Ovary (tissue), 9 donors: ENCODE results near the gene RASA3. TPM values are rescaled to one million over a fixed set of nuclear protein-coding genes. Genes with fewer than 3 reads are reported as not detected.
"Not testable (repeated sequence)": the region's sequence is repeated elsewhere in the genome, so short reads cannot be mapped to it uniquely, and the experiment has no call there.

ENCODE experiments used
- DNase-seq, 5 donors: peaks; one replicate each; pipeline ENCODE4 v3.0.0-alpha.2; 2019 to 2020
- H3K27ac ChIP-seq, 2 donors: fragments of 200-600 bp; one replicate each; pipeline versions ENCODE4 v1.5.1 to v1.8.0; 2019 to 2022
- H3K27me3 ChIP-seq: fragments of 200-600 bp; one replicate; pipeline ENCODE4 v1.8.0; 2022
- H3K36me3 ChIP-seq: fragments of 200-600 bp; sonication (generic); one replicate; pipeline ENCODE4 v1.5.1; 2019
- H3K4me1 ChIP-seq: one replicate; pipeline ENCODE4 v1.8.1; 2013; ENCODE audit warnings: mild to moderate bottlenecking, moderate library complexity; ENCODE audit not compliant: insufficient read depth
- H3K4me3 ChIP-seq: fragments of 200-600 bp; sonication (generic); one replicate; pipeline ENCODE4 v1.5.1; 2017
- H3K9me3 ChIP-seq, 2 donors: fragments of 200-600 bp in 1 of 2; sonication (generic) in 1 of 2; one replicate each; pipeline versions ENCODE4 v1.5.1 to v1.8.1; 2013 to 2019; ENCODE audit warnings: mild to moderate bottlenecking in 1 of 2, moderate library complexity in 1 of 2
- CTCF ChIP-seq, 3 donors: fragments of 450-650 bp in 2 of 3; fragments of 200-600 bp in 1 of 3; IDR thresholded peaks; one replicate each; pipeline versions ENCODE4 v1.5.1 to v1.8.0; 2016 to 2022; ENCODE audit warnings: antibody characterized with exemption in 3 of 3, mild to moderate bottlenecking in 1 of 3
- EP300 ChIP-seq: sonication (generic); formaldehyde crosslinking; IDR thresholded peaks from one replicate; pipeline ENCODE4 v1.6.1; 2017; ENCODE audit warnings: antibody characterized with exemption
- POLR2A ChIP-seq: fragments of 450-650 bp; IDR thresholded peaks from one replicate; pipeline ENCODE4 v1.6.1; 2017; ENCODE audit warnings: antibody characterized with exemption, mild to moderate bottlenecking, moderate library complexity
- WGBS, 3 donors: extraction: QIAGEN DNeasy Blood & Tissue Kit in 1 of 3; methylation state at CpG; one replicate each; pipeline versions ENCODE4 v1.1.5 to v1.1.7; 2013 to 2017; 5-methylcytosine and 5-hydroxymethylcytosine counted together
- intact Hi-C, 4 donors: fragments of 100-400 bp; cut with DNase I; formaldehyde crosslinking; loops; one replicate each; pipeline versions ENCODE4 v1.11.0 to v1.15.1; 2022 to 2023
- polyA plus RNA-seq, 2 donors: library from polyadenylated mRNA; stranded (reverse); fragments of 200-250 nt in 1 of 2; fragments of 350-450 nt in 1 of 2; fragmentation: Illumina TruSeq in 1 of 2; extraction: RNeasy Lipid Tissue Mini Kit (QIAGEN cat#74804) in 1 of 2; gene quantifications; one replicate each; pipeline ENCODE4 v1.2.3, GENCODE V29; 2013 to 2014
- total RNA-seq, 7 donors: library from RNA; depleted of rRNA in 2 of 7; stranded (reverse); fragments of >200 nt in 2 of 7; fragmentation: NEBNext Ultra II Directional in 3 of 7; extraction: Animal tissue kit (Norgen Biotek cat#: 25700) in 3 of 7; gene quantifications; one replicate each; pipeline versions ENCODE4 v1.1.0 to v1.2.4, GENCODE V29; 2016 to 2023
- donor health status: DM: no; HTN: no; CAD: no; lungs with moderate emphysema.
- donor health status: DM: no; HTN: no; CAD: no.
- donor health status: Bipolar disorder and iron deficiency.
- donor health status: DM: yes; HTN: yes; CAD: no.
- donor health status: DM: no; HTN: no; CAD: no.
- donor health status: DM: yes; HTN: yes; CAD: no.

The RASA3 gene
- total and polyA plus RNA-seq, 9 donors = 5.4 to 16.9 (median 9.4) TPM

GRCh38 chr13:114115796-114116195, 16.6 kb downstream of the RASA3 start:
- intact Hi-C loops = no loop called here
- WGBS, 3 donors = 75 to 82% (median 82%) methylated on average over 13 of the region's 13 CpGs
- Histone ChIP-seq H3K27ac (no peak overlapping the region), H3K4me3 (no peak overlapping the region), H3K27me3 (no peaks in the 10 kb centered on the region), H3K36me3 (no peaks in the 10 kb centered on the region), H3K9me3 (no peaks in the 10 kb centered on the region), H3K4me1 (peaks cover 2% of the 10 kb centered on the region)
- TF ChIP-seq CTCF (IDR thresholded peaks at IDR 0.05) (no peak), POLR2A (no peak), EP300 (no peak)
- DNase-seq = peak in 3 of 5 donors; percentile 11 to 22 (median 11)

- intact Hi-C loops = no loop called here
- no peak overlapping the region for H3K4me3 ChIP-seq
- no peaks in the 10 kb centered on the region for H3K36me3 ChIP-seq
- no peaks in the 10 kb centered on the region for H3K9me3 ChIP-seq
- no peaks in the 10 kb centered on the region for H3K27me3 ChIP-seq
- DNase-seq = peak in 3 of 5 donors; percentile 17 to 33 (median 23)
- TF ChIP-seq EP300 (no peak), POLR2A (no peak), CTCF (IDR thresholded peaks at IDR 0.05) (no peak)
- H3K4me1 ChIP-seq = peaks cover 2% of the 10 kb centered on the region
- 75 to 81% (median 78%) methylated on average over 25 of the region's 25 CpGs for WGBS, 3 donors
- H3K27ac ChIP-seq = no peak overlapping the region
Measured at GRCh38 chr13:114115191-114115671, 17.2 kb downstream of the RASA3 start.

- H3K4me1 ChIP-seq, H3K4me3 ChIP-seq, intact Hi-C loops, H3K36me3 ChIP-seq, H3K27me3 ChIP-seq, H3K27ac ChIP-seq, H3K9me3 ChIP-seq: not testable (repeated sequence)
- 85 to 90% (median 87%) methylated on average over 12 of the region's 12 CpGs for WGBS, 3 donors
- DNase-seq = peak in 2 of 5 donors; percentile 13 to 16
Measured at GRCh38 chr13:114114666-114115065, 17.8 kb downstream of the RASA3 start.

GRCh38 chr13:114114006-114114640, 18.3 kb downstream of the RASA3 start:
- Histone ChIP-seq H3K27ac (no peak overlapping the region), H3K4me3 (no peak overlapping the region), H3K27me3 (no peaks in the 10 kb centered on the region), H3K9me3 (no peaks in the 10 kb centered on the region), H3K4me1 (peaks cover 8% of the 10 kb centered on the region), H3K36me3 (no peaks in the 10 kb centered on the region)
- intact Hi-C loops = no loop called here
- TF ChIP-seq CTCF (IDR thresholded peaks at IDR 0.05) = no peak
- TF ChIP-seq POLR2A = no peak
- no peak for TF ChIP-seq EP300
- DNase-seq = peak in 3 of 5 donors; percentile 6 to 14 (median 8)
- 95 to 97% (median 96%) methylated on average over 18 of the region's 18 CpGs for WGBS, 3 donors

- H3K27ac ChIP-seq, H3K4me1 ChIP-seq, H3K4me3 ChIP-seq, H3K9me3 ChIP-seq, intact Hi-C loops, H3K27me3 ChIP-seq, H3K36me3 ChIP-seq: not testable (repeated sequence)
- peak in 1 of 5 donors; percentile 3 for DNase-seq
- WGBS, 3 donors = 90 to 97% (median 96%) methylated on average over 13 to 16 of the region's 21 CpGs
Measured at GRCh38 chr13:114113395-114113794, 19.0 kb downstream of the RASA3 start.
